Keratinocyte (primary cell): Measurements from ENCODE around the gene ZNF836.

Source experiments
- EZH2 ChIP-seq: IDR thresholded peaks from one replicate; pipeline ENCODE4 v1.6.1; 2012; ENCODE audit warnings: inconsistent platforms, mild to moderate bottlenecking, low read length, moderate library complexity
- TF ChIP-seq, protein P1 (sequence below), 3 experiments: IDR thresholded peaks in 1 of 3; conservative IDR thresholded peaks in 1 of 3; optimal IDR thresholded peaks in 1 of 3; 2 replicates in 2 of 3; 3 replicates in 1 of 3; pipeline versions ENCODE3 to v1.5.1; 2011; ENCODE audit warnings: low read length in 3 of 3, mild to moderate bottlenecking in 3 of 3, moderate library complexity in 2 of 3, control low read depth in 1 of 3, inconsistent platforms in 1 of 3; ENCODE audit not compliant: insufficient read depth in 2 of 3; ENCODE audit errors: extremely low read depth in 1 of 3

DNA sequence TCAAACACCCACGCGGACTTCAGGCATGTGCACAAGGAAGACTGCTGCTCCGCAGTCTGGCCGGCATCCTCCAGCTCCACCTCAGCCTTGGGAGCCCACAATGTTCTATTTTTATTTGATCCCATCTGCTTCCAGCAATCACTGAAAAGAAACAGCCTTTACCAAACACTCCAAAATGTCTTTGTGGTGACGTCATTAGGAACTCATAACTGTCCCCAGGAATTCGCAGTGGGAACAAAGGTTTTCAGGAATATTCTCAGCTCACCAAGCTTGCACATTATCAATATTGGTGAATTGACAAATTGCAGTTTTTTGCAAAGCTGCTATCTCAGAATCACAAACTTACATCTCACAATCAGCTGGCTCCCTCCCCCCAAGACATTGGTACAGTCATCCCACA lies 60.6 kb downstream of the ZNF836 start:
- TF ChIP-seq EZH2 = no peak
- TF ChIP-seq, protein P1, sequence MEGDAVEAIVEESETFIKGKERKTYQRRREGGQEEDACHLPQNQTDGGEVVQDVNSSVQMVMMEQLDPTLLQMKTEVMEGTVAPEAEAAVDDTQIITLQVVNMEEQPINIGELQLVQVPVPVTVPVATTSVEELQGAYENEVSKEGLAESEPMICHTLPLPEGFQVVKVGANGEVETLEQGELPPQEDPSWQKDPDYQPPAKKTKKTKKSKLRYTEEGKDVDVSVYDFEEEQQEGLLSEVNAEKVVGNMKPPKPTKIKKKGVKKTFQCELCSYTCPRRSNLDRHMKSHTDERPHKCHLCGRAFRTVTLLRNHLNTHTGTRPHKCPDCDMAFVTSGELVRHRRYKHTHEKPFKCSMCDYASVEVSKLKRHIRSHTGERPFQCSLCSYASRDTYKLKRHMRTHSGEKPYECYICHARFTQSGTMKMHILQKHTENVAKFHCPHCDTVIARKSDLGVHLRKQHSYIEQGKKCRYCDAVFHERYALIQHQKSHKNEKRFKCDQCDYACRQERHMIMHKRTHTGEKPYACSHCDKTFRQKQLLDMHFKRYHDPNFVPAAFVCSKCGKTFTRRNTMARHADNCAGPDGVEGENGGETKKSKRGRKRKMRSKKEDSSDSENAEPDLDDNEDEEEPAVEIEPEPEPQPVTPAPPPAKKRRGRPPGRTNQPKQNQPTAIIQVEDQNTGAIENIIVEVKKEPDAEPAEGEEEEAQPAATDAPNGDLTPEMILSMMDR (optimal IDR thresholded peaks at IDR 0.05 in 1 of 3, IDR thresholded peaks at IDR 0.05 in 1 of 3, conservative IDR thresholded peaks at IDR 0.05 in 1 of 3; ENCODE audit: extremely low read depth in 1 of 3, insufficient read depth in 2 of 3, low read length in 3 of 3) = no peak
